Subcutaneous abdominal adipose tissue (tissue), 5 donors: ENCODE results near the gene MAK.

Experiments
- H3K27ac ChIP-seq: one replicate; pipeline ENCODE4 v1.7.0; 2013; ENCODE audit warnings: low read depth, mild to moderate bottlenecking, inconsistent platforms, low read length, moderate library complexity
- H3K27me3 ChIP-seq, 5 donors: one replicate each; pipeline ENCODE4 v1.7.0; 2013; ENCODE audit warnings: low read length in 5 of 5, inconsistent platforms in 1 of 5; ENCODE audit not compliant: control insufficient read depth in 5 of 5, insufficient read depth in 4 of 5
- H3K36me3 ChIP-seq, 5 donors: one replicate each; pipeline ENCODE4 v1.7.0; 2013; ENCODE audit warnings: low read length in 5 of 5; ENCODE audit not compliant: control insufficient read depth in 5 of 5, insufficient read depth in 5 of 5
- H3K4me1 ChIP-seq, 5 donors: one replicate each; pipeline ENCODE4 v1.7.0; 2013; ENCODE audit warnings: low read length in 5 of 5, mild to moderate bottlenecking in 3 of 5, moderate library complexity in 1 of 5; ENCODE audit not compliant: control insufficient read depth in 5 of 5, insufficient read depth in 5 of 5
- H3K4me3 ChIP-seq, 5 donors: one replicate each; pipeline ENCODE4 v1.7.0; 2013; ENCODE audit warnings: low read length in 5 of 5, low read depth in 1 of 5
- H3K9ac ChIP-seq, 5 donors: one replicate each; pipeline ENCODE4 v1.7.0; 2013; ENCODE audit warnings: low read length in 5 of 5, mild to moderate bottlenecking in 4 of 5, moderate library complexity in 3 of 5
- H3K9me3 ChIP-seq, 5 donors: one replicate each; pipeline ENCODE4 v1.7.0; 2013; ENCODE audit warnings: low read length in 5 of 5; ENCODE audit not compliant: control insufficient read depth in 5 of 5
- donor health status: healthy.
- donor health status: healthy.
- donor health status: healthy.
- donor health status: healthy.
- donor health status: healthy.

Gene MAK

GRCh38 chr6:10793695-10794094, 44.6 kb downstream of the MAK start:
- Histone ChIP-seq H3K4me1 (no peaks in the 10 kb centered on the region), H3K36me3 (peaks cover 5 to 17% (median 7%) of the 10 kb centered on the region in 5 donors), H3K27me3 (no peaks in the 10 kb centered on the region), H3K27ac (no peak overlapping the region), H3K4me3 (no peak overlapping the region), H3K9me3 (no peaks in the 10 kb centered on the region), H3K9ac (no peak overlapping the region)

DNA sequence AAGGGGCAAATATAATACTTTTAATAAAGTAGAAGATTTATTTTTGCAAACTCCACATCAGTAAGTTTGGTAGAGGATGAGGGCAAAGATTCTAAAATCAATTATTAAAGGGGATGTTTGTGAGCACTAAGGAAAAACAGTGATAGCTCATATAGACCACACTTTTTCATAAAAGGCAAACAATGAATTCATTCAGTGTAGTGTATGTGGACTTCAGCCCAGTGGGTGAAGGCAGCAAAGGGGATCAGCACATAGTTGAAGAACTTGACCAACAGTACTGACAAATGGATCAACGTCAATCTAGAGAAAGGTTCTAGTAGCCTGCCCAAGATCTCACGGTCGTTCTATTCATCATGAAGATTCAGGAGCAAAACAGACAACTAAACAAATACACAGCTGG, 45.3 kb downstream of the MAK start:
- Histone ChIP-seq H3K4me3 (no peak overlapping the region), H3K4me1 (no peaks in the 10 kb centered on the region), H3K9ac (no peak overlapping the region), H3K9me3 (no peaks in the 10 kb centered on the region), H3K36me3 (peaks cover 5 to 17% (median 7%) of the 10 kb centered on the region in 5 donors), H3K27ac (no peak overlapping the region), H3K27me3 (no peaks in the 10 kb centered on the region)

- H3K27ac ChIP-seq, result no peak overlapping the region
- H3K4me3 ChIP-seq, result no peak overlapping the region
- no peaks in the 10 kb centered on the region for H3K4me1 ChIP-seq
- no peaks in the 10 kb centered on the region for H3K9me3 ChIP-seq
- no peak overlapping the region for H3K9ac ChIP-seq
- peaks cover 5 to 17% (median 8%) of the 10 kb centered on the region in 5 donors for H3K36me3 ChIP-seq
- no peaks in the 10 kb centered on the region for H3K27me3 ChIP-seq
Observed at GRCh38 chr6:10792101-10792500, 46.2 kb downstream of the MAK start.

GRCh38 chr6:10791673-10792072, 46.7 kb downstream of the MAK start:
- Histone ChIP-seq H3K9me3 (no peaks in the 10 kb centered on the region), H3K4me1 (no peaks in the 10 kb centered on the region), H3K4me3 (no peak overlapping the region), H3K27ac (no peak overlapping the region), H3K36me3 (peaks cover 5 to 17% (median 9%) of the 10 kb centered on the region in 5 donors), H3K27me3 (no peaks in the 10 kb centered on the region), H3K9ac (no peak overlapping the region)

DNA sequence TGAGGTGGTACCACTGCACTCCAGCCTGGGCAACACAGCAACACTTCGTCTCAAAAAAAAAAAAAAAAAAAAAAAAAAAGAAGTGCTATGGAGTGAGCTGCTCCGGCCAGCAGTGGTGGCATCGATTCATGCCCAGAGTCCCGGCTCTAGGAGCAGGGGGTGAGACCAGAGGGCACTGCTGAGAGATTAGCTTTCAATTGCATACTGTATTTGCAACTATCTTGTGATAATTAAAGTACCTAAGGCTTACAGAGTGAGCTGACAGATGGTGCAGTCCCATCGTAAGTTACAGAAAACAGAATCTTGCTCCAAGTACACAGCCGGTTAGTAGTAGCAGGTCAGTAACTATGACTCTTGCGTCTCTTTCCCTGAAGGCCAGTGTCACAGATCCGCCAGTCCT, 59.3 kb downstream of the MAK start:
- Histone ChIP-seq H3K4me3 (no peak overlapping the region), H3K9ac (no peak overlapping the region), H3K27ac (no peak overlapping the region), H3K36me3 (peaks cover 2 to 27% (median 11%) of the 10 kb centered on the region in 5 donors), H3K9me3 (no peaks in the 10 kb centered on the region), H3K27me3 (no peaks in the 10 kb centered on the region), H3K4me1 (no peaks in the 10 kb centered on the region)

DNA sequence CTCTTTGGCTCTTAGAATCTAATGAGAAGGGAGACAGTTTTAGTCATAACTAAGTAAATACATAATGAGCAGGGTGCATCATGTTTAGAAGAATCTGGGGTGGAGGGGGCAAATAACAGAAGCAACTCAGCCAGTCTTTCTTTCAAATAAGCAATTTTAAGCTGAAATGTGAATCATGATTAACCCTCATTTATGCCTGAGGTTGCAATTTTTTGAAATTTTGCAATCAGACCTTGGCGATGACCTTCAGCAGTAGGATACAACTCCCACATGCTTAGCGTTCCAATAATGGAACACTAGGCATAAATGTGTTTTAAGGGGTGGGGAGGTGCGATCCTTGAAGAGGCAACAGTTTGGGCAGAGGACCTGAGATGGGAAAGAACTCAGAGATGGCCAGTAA, 60.1 kb downstream of the MAK start:
- no peak overlapping the region for H3K9ac ChIP-seq
- H3K4me3 ChIP-seq, result no peak overlapping the region
- H3K4me1 ChIP-seq, result no peaks in the 10 kb centered on the region
- no peaks in the 10 kb centered on the region for H3K9me3 ChIP-seq
- H3K27me3 ChIP-seq, result no peaks in the 10 kb centered on the region
- H3K27ac ChIP-seq, result no peak overlapping the region
- H3K36me3 ChIP-seq, result peaks cover 2 to 24% (median 11%) of the 10 kb centered on the region in 5 donors

DNA sequence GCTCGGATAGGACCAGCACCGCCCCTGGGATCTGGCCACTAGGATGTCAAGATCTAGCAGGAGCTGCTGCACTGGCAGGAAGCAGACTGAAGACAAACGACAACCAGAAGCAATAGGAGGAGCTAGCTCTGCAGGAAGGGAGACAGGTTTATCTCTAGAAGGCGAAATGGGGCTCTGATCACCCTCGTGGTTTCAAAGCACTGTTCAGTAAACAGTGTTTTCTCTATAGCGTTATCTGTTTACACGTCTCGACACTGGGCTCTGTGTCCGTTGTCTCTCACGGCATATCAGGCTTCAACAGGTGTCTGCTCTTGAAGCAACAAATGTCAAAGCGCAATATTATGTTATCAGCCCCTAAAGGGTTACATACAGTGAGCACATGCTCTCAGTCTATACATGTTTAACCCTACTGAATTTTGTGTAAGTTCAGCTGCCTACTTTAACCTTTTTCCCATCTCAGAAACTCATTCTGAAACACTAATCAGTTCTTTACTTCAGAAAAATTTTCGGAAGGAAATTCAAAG, 66.9 kb downstream of the MAK start:
- Histone ChIP-seq H3K4me1 (no peaks in the 10 kb centered on the region), H3K27me3 (no peaks in the 10 kb centered on the region), H3K36me3 (peaks cover 14 to 40% (median 26%) of the 10 kb centered on the region in 5 donors), H3K27ac (no peak overlapping the region), H3K4me3 (no peak overlapping the region), H3K9ac (no peak overlapping the region), H3K9me3 (no peaks in the 10 kb centered on the region)

DNA sequence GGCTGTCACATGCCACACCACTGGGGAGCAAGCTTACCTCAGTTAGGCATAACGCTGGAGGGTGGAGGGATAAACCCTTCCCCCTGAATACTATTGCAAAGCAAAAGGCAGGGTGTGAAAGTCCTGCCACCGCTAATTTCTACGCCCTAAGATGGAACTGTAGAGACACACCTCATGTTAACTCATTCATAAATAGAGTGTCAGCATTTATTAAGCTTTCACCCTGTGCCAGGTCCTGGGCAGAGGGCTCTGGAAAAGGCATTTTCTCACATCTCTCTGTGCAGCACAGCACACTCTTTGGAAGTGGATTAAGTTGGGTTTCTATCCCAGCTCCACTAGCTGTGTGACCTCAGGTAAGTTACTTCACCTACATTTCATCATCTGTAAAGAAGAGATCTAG, 68.9 kb downstream of the MAK start:
- H3K27me3 ChIP-seq, result no peaks in the 10 kb centered on the region
- no peak overlapping the region for H3K27ac ChIP-seq
- H3K4me1 ChIP-seq, result no peaks in the 10 kb centered on the region
- no peak overlapping the region for H3K4me3 ChIP-seq
- peaks cover 9 to 29% (median 20%) of the 10 kb centered on the region in 5 donors for H3K36me3 ChIP-seq
- no peak overlapping the region for H3K9ac ChIP-seq
- no peaks in the 10 kb centered on the region for H3K9me3 ChIP-seq

- H3K27ac ChIP-seq, result no peak overlapping the region
- no peak overlapping the region for H3K9ac ChIP-seq
- no peak overlapping the region for H3K4me3 ChIP-seq
- H3K27me3 ChIP-seq, result no peaks in the 10 kb centered on the region
- peaks cover 0 to 10% (median under 1%) of the 10 kb centered on the region in 5 donors for H3K36me3 ChIP-seq
- peaks cover 0 to 18% (median 11%) of the 10 kb centered on the region in 5 donors for H3K4me1 ChIP-seq
- no peaks in the 10 kb centered on the region for H3K9me3 ChIP-seq
Observed at GRCh38 chr6:10763006-10763405, 75.3 kb downstream of the MAK start.

GRCh38 chr6:10759884-10760329, 78.4 kb downstream of the MAK start:
- Histone ChIP-seq H3K27ac (peak overlapping the region; percentile 93), H3K36me3 (peaks cover 8 to 26% (median 15%) of the 10 kb centered on the region in 5 donors), H3K4me1 (peaks cover 0 to 30% (median 18%) of the 10 kb centered on the region in 5 donors), H3K27me3 (no peaks in the 10 kb centered on the region), H3K9me3 (no peaks in the 10 kb centered on the region), H3K4me3 (no peak overlapping the region), H3K9ac (peak overlapping the region in 2 of 5 donors; percentile 7 to 23)
